Measurements from ENCODE around the gene SSBP4. TPM values are rescaled to one million over a fixed set of nuclear protein-coding genes. Genes with fewer than 3 reads are reported as not detected.

Gene SSBP4
- total RNA-seq, 1 experiment from 2014 or later: 164 TPM

DNA sequence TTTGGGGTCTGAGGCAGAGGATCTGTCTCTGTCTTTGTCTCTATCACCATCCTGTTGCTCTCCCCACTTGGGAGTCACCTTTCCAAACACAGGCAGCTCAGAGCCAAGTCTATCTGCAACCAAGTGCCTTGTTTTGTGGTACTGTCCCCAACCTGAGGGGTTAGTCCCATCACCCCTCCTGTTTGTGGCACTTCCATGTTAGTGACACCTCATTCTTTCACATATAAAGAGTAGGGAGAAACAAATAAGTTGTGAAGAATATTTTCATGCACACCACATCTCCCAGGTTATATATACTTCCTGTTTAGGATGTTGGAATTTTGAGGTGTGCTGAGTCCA lies 29.5 kb upstream of the SSBP4 start:
- peaks cover 27 to 66% of the 10 kb centered on the region in 2 experiments for H3K4me1 ChIP-seq (ENCODE audit: control insufficient read depth in 1 of 2, insufficient read depth in 2 of 2, low read length in 2 of 2)
- peak overlapping the region; percentile 82 for H3K27ac ChIP-seq (ENCODE audit: low read depth, low read length)
- RAD21 ChIA-PET (ENCODE audit: low non-redundant PET in 1 of 2, low total read pairs in 2 of 2, uncharacterized antibody in 2 of 2, unreplicated experiment in 2 of 2): no interaction called here
- no peaks in the 10 kb centered on the region for H3K9me2 ChIP-seq (ENCODE audit: insufficient read depth)
- DNase-seq (ENCODE audit: low read depth, low spot score) (no peak), ATAC-seq (no peak)
- intact Hi-C loops (cut with micrococcal nuclease): no loop called here
- no peak for TF ChIP-seq SRF (IDR thresholded peaks at IDR 0.05; ENCODE audit: low read depth)
- TF ChIP-seq EGR1 (IDR thresholded peaks at IDR 0.05; ENCODE audit: low read depth): no peak
- no peak for TF ChIP-seq ZFX (IDR thresholded peaks at IDR 0.05)
- no peak overlapping the region for H3K4me3 ChIP-seq (replicated peaks in 1 of 2; ENCODE audit: low read depth in 1 of 2, low read length in 2 of 2)
- no peaks in the 10 kb centered on the region for H3K9me3 ChIP-seq (ENCODE audit: control insufficient read depth in 1 of 2, insufficient read depth in 1 of 2, low read depth in 1 of 2, low read length in 2 of 2)
- H4K20me1 ChIP-seq (ENCODE audit: insufficient read depth): no peaks in the 10 kb centered on the region
- no peak overlapping the region for H3K9ac ChIP-seq (ENCODE audit: low read length)
- POLR2A ChIA-PET: interaction anchor here (0.7 to 5.7 kb wide), 15 partner anchors 9 to 114 kb away, joined by 3 to 58 read pairs (median 3); partner anchors contain the start of genes IQCN and LSM4
- H3K36me3 ChIP-seq (ENCODE audit: control insufficient read depth in 1 of 2, insufficient read depth in 2 of 2, low read length in 2 of 2): peaks cover 0 to 6% of the 10 kb centered on the region in 2 experiments; a peak in 2 of 4 replicates
- peaks cover 16% of the 10 kb centered on the region for H3K79me2 ChIP-seq (ENCODE audit: insufficient read depth, low read length)
- no TSS peak for BruUV-seq (replicated peaks)
- H3K27me3 ChIP-seq (ENCODE audit: insufficient read depth, low read length): no peaks in the 10 kb centered on the region
- CTCF ChIA-PET: interaction anchor here (0.8 to 2.6 kb wide), 9 partner anchors 11 to 110 kb away, joined by 3 to 11 read pairs (median 3); partner anchors contain the start of gene SSBP4
- no peak overlapping the region for H2AFZ ChIP-seq (ENCODE audit: low read depth, low read length, poor library complexity, severe bottlenecking)
- H3K4me2 ChIP-seq (ENCODE audit: low read length): no peak overlapping the region

DNA sequence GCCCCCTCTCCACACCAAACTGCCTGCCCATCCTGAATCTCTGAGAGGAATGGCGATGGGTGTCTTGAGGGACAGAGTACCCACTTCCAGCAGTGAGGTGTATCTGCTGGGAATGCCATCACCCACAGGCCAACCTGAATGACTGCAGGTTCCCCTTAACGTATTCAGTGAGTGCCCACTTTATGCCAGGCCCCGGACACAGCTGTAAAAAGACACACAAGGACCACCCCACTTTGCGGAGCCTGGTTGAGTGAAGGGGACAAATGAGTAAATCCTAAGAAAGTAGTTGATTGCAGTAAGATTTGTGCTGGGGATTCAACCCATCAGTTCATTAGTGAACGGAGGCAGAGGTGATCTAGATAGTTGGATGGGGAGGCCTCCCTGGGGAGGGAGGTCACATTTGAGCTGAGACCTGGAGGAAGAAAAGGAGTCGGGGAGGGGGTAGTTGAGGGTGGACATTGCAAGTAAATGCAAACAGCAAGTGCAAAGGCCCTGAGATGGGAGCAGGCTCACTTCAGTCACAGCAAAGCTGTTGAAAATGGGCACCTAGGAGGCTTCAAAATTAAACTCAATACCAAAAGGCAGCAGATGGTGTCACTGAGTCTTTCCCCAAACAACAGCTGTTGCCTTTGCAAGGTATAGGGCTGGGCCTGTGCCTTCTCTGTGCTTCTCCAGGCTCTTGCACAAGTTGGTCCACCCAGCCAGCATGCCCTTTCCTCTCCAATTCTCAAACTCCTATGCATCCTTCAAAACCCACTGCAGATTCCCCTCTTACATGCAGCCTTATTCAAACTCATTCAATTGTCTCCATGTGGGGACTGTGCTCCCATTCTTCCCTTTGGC lies 28.9 kb upstream of the SSBP4 start:
- Histone ChIP-seq H3K79me2 (ENCODE audit: insufficient read depth, low read length) (peaks cover 16% of the 10 kb centered on the region), H3K9me2 (ENCODE audit: insufficient read depth) (no peaks in the 10 kb centered on the region), H3K4me2 (ENCODE audit: low read length) (peak overlapping the region; percentile 33; the same call in 1 of the 2 replicates), H2AFZ (ENCODE audit: low read depth, low read length, poor library complexity, severe bottlenecking) (no peak overlapping the region), H3K36me3 (ENCODE audit: control insufficient read depth in 1 of 2, insufficient read depth in 2 of 2, low read length in 2 of 2) (peaks cover 0 to 6% of the 10 kb centered on the region in 2 experiments; a peak in 2 of 4 replicates), H3K9ac (ENCODE audit: low read length) (no peak overlapping the region), H3K27me3 (ENCODE audit: insufficient read depth, low read length) (no peaks in the 10 kb centered on the region), H3K4me1 (ENCODE audit: control insufficient read depth in 1 of 2, insufficient read depth in 2 of 2, low read length in 2 of 2) (peaks cover 21 to 60% of the 10 kb centered on the region in 2 experiments), H3K4me3 (replicated peaks in 1 of 2; ENCODE audit: low read depth in 1 of 2, low read length in 2 of 2) (no peak overlapping the region), H4K20me1 (ENCODE audit: insufficient read depth) (no peaks in the 10 kb centered on the region), H3K9me3 (ENCODE audit: control insufficient read depth in 1 of 2, insufficient read depth in 1 of 2, low read depth in 1 of 2, low read length in 2 of 2) (no peaks in the 10 kb centered on the region), H3K27ac (ENCODE audit: low read depth, low read length) (peak overlapping the region; percentile 82)
- no TSS peak for BruUV-seq (replicated peaks)
- POLR2A ChIA-PET: interaction anchor here (0.8 to 5.7 kb wide), 18 partner anchors 9 to 187 kb away, joined by 3 to 58 read pairs (median 4); partner anchors contain the start of genes IQCN, JUND, LSM4 and RAB3A
- DNase-seq (ENCODE audit: low read depth, low spot score) (no peak), ATAC-seq (no peak)
- intact Hi-C loops (cut with micrococcal nuclease): no loop called here
- RAD21 ChIA-PET (ENCODE audit: low non-redundant PET in 1 of 2, low total read pairs in 2 of 2, uncharacterized antibody in 2 of 2, unreplicated experiment in 2 of 2): no interaction called here
- CTCF ChIA-PET: interaction anchor here (0.8 to 2.6 kb wide), 5 partner anchors 14 to 111 kb away, joined by 3 to 11 read pairs (median 3); partner anchors contain the start of gene SSBP4
- TF ChIP-seq, protein P1, sequence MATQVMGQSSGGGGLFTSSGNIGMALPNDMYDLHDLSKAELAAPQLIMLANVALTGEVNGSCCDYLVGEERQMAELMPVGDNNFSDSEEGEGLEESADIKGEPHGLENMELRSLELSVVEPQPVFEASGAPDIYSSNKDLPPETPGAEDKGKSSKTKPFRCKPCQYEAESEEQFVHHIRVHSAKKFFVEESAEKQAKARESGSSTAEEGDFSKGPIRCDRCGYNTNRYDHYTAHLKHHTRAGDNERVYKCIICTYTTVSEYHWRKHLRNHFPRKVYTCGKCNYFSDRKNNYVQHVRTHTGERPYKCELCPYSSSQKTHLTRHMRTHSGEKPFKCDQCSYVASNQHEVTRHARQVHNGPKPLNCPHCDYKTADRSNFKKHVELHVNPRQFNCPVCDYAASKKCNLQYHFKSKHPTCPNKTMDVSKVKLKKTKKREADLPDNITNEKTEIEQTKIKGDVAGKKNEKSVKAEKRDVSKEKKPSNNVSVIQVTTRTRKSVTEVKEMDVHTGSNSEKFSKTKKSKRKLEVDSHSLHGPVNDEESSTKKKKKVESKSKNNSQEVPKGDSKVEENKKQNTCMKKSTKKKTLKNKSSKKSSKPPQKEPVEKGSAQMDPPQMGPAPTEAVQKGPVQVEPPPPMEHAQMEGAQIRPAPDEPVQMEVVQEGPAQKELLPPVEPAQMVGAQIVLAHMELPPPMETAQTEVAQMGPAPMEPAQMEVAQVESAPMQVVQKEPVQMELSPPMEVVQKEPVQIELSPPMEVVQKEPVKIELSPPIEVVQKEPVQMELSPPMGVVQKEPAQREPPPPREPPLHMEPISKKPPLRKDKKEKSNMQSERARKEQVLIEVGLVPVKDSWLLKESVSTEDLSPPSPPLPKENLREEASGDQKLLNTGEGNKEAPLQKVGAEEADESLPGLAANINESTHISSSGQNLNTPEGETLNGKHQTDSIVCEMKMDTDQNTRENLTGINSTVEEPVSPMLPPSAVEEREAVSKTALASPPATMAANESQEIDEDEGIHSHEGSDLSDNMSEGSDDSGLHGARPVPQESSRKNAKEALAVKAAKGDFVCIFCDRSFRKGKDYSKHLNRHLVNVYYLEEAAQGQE (IDR thresholded peaks at IDR 0.05; ENCODE audit: low read depth): no peak
- TF ChIP-seq POLR2AphosphoS5 (IDR thresholded peaks at IDR 0.05; ENCODE audit: low read depth, low read length) (peak; percentile 56), SRF (IDR thresholded peaks at IDR 0.05; ENCODE audit: low read depth) (no peak; the same call in 1 of the 2 replicates), SP1 (IDR thresholded peaks at IDR 0.05; ENCODE audit: low read depth) (peak; percentile 27; the same call in 1 of the 2 replicates), EZH2 (IDR thresholded peaks at IDR 0.05) (no peak), EZH2phosphoT487 (IDR thresholded peaks at IDR 0.05; ENCODE audit: borderline replicate concordance) (no peak), JUND (IDR thresholded peaks at IDR 0.05) (peak; percentile 11), EGR1 (IDR thresholded peaks at IDR 0.05; ENCODE audit: low read depth) (peak; percentile 1; the same call in 1 of the 2 replicates), SIN3A (IDR thresholded peaks at IDR 0.05; ENCODE audit: low read depth) (peak; percentile 36; the same call in 1 of the 2 replicates), ZNF274 (IDR thresholded peaks at IDR 0.05; ENCODE audit: low read depth, low read length) (no peak)
- TF ChIP-seq, protein P2, sequence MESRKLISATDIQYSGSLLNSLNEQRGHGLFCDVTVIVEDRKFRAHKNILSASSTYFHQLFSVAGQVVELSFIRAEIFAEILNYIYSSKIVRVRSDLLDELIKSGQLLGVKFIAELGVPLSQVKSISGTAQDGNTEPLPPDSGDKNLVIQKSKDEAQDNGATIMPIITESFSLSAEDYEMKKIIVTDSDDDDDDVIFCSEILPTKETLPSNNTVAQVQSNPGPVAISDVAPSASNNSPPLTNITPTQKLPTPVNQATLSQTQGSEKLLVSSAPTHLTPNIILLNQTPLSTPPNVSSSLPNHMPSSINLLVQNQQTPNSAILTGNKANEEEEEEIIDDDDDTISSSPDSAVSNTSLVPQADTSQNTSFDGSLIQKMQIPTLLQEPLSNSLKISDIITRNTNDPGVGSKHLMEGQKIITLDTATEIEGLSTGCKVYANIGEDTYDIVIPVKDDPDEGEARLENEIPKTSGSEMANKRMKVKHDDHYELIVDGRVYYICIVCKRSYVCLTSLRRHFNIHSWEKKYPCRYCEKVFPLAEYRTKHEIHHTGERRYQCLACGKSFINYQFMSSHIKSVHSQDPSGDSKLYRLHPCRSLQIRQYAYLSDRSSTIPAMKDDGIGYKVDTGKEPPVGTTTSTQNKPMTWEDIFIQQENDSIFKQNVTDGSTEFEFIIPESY (IDR thresholded peaks at IDR 0.05; ENCODE audit: extremely low read depth, insufficient replicate concordance, low read length): no peak
- TF ChIP-seq, protein P3, sequence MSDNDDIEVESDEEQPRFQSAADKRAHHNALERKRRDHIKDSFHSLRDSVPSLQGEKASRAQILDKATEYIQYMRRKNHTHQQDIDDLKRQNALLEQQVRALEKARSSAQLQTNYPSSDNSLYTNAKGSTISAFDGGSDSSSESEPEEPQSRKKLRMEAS (IDR thresholded peaks at IDR 0.05): no peak

All from HCT116 (cell line).